A204.1 (cell line): ENCODE data around the gene MARCHF6.

Source experiments
- FAIRE-seq: peaks from 2 replicates; lab custom pipeline; 2012; peaks lifted over from hg19 to GRCh38; lab: Jason Lieb, UNC

MARCHF6 gene

DNA sequence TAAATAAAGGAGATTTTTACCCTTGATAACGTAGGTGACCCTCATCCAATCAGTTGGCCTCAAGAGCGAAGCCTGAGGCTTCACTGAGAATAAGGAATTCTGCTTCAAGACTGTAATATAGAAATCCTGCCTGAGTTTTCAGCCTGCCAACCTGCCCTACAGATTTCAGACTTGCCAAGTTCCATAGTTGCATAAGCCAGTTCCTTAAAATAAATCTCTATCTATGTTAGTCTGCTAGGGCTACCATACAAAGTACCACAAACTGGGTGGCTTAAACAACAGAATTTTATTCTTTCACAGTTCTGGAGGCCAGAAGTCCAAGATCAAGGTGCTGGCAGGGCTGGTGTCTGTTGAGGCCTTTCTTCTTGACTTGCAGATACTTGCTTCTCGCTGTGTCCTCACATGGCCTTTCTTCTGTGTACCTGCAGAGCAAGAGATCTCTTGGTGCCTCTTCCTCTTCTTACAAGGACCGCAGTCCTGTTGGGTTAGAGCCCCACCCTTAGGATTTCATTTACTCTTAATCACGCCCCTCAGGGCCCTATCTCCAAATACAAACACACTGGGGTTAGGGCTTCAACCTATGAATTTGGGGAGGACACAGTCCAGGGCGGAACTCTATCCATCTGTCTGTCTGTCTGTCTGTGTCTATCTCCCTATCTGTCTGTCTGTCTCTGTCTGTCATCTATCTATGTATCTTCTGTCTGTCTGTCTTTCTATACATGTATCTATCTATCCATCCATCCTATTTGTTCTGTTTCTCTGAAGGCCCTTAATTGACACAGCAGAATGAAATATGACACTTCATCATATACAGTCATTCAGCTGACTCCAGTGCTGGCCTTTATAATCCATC lies 28.8 kb upstream of the MARCHF6 start:
- no peak for FAIRE-seq

DNA sequence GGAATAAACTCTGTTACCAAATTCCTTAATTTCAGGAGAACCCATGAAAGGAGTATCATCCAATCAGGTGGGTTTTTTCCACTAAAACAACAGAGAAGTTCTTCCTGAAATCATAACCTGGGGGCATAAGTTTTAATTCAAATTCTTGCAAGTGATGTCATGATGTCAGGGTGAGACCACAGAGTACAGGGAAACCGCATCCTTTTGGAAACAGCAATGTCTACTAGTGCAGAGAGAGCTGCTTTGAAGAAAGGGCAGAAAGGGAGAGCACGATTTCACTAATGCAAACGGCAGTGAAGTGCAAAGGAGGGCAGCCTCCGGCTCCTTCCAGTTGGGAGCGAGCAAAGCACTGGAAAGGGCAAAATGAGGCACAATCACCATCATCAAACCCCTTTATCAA lies 25.2 kb upstream of the MARCHF6 start:
- no peak for FAIRE-seq

DNA sequence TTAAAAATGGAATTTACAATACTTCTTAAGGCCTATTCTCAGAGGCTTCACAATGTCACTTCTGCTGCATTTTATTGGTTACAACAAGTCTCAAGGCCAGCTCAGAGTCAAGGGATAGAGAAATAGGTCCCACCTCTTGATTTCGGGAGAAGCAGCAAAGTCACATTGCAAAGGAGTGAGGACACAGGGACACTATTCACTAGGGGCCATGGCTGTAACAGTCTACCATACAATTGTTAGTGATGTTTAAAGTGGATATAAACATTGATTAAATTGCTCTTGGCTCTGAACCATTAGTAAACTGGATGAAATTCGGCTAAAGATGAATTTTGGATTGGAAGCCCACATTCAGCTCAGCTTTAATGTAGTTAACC lies 24.1 kb upstream of the MARCHF6 start:
- no peak for FAIRE-seq

DNA sequence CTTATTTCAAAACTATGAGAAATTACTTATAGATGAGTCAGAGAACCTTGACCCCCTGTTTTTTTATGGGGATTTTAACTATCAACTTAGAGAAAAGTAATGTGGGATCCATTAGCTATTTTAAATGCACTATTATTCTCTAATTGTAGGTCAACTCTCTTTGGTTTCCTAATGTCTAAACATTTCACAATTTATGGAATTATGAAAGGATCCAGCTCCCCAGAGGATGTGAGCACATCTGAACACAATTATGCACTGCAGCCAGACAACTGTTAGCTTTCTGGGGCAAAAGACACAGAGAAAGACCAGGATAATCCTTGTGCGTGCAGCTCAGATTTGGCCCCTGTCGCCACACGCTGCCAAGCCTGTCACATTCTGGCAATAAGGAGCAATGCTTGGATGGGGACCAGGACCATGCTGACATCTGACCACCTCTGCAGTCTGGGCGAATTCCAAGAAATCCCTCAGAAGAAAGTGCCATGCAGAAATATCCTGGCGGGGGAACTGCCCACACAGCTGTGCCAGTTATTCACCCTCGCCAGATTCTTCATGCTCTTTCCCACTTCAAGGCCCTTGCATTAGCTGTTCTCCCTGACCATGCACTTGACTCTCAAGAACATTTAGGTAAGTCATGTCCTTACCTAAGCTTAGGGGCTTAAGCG lies 23.5 kb upstream of the MARCHF6 start:
- FAIRE-seq: no peak

DNA sequence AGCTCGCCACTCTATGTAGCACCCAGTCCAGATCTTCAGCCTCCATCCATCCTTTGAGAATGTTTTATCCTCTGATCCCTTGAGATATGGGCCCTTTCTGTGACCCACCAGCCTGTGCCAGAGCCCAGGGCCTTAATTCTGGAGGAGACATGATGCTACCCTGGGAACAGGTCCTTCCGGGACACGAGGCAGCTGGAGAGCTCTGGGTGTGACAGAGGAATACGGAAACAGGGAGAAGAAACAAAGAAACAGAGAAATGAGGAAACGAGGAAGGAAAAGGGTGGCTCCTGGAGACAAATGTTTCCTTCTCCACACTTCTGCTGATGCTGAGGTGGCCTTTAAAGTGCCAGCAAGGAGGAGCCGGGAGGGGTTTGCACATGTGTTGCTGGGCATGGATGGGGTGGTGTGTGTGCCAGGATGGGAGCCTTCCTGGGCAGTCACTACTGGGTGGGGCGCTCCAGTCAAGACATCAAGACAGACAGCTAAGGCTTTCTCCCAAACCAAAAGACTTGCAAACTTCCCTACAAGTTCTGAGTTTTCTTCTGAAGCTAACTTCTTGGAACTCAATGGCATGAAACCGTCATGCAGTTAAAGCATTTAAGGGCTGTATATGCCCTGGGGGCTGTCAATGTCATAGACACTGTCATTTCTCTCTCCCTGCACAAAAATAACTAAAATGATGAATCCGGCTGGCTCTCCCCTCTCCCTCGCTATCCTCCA lies 22.8 kb upstream of the MARCHF6 start:
- FAIRE-seq: no peak

DNA sequence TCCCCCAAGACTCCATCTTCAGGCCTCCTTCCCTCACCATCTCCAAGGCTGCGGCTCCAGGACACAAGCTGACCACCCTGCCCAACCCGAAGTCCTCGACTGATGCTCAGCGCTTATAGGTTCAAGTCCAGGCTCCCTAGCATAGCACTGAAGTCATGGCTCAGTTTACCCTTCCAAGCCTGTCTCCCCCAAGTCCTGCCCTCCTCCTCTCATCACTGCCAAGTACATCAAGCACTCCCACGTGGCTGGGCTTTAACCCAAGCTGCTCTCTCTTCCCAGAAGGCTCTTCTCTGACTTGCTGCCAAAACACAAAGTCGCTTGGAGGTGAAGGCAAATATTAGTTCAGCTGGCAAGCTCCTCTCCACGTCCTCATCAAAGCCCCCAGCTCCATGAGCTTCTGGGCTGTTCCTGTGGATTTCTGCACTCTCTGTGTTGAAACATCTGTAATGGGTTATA lies 22.1 kb upstream of the MARCHF6 start:
- no peak for FAIRE-seq

DNA sequence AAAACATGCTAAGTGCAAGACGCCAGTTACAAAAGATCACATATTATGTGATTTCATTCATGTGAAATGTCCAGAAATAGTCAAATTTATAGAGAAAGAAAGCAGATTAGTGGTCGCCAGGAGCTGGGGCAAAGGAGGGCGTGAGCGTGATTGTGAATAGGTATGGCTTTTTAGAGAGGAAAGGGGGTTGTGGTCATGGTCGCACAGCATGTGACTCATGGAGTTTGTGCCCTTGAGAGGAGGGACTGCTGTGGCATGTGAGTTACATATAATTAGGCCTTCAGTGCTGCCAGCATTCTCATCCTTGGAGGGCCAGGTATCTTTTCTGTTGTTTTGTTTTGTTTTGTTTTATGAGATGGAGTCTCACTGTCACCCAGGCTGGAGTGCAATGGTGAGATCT lies 21.2 kb upstream of the MARCHF6 start:
- FAIRE-seq: no peak

DNA sequence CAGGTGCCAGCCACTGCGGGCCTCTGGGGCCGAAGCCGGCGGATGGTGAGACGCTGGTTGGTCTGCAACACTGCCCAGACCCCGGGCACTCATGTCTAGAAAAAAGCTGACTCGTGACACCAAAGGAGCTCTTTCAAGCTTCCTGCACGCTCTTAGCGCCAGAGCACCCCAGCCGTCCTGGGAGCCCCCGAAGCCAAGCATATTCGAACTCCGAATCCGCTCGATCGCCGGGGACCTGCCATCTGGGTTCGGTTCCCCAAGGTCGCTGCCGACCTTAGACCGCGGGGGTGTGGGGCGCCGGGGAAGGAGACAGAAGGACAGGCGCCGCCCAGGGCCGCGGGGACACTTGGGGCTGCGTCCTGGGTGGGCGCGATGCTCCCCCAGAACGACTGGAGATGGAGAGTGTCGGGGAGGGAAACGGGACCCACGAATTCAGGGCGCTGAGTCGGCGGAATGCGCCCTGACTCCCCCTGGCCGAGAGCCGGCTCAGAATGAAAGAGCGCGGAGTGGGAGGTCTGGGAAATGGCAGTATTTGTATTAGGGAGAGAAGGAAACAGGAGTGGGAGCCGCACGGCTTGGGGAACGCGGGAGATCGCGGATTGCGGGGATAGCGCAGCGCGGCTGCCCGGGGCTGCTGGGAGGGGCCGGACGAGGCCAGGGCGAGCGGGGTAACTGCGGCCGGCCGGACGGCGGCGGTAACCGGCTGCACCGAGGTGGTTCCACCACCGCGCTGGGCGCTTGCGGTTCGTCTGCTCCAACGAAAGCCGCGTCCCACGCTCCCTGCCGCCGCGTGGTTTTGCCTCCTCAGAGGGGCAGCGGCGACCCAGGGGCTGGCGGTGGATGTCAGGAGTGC lies 20.1 kb upstream of the MARCHF6 start:
- FAIRE-seq: no peak

DNA sequence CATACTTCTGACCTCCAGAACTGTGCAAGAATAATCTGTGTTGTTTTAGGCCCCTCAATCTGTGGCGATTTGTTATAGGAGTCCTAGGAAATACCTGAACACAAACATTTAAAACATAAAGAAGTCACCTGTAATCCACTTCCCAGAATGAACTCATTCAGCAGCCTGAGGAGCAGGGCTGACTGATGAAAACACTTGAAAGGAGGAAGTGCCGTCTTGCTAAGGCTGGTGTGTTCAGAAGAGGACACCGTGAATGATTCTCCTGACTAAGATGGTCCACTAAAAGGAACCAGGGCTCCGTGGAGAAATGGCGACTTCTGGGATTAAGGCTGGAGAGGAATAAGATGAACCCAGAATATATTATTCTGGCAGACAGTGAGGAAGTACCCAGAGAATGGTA lies 18.7 kb upstream of the MARCHF6 start:
- FAIRE-seq: no peak

DNA sequence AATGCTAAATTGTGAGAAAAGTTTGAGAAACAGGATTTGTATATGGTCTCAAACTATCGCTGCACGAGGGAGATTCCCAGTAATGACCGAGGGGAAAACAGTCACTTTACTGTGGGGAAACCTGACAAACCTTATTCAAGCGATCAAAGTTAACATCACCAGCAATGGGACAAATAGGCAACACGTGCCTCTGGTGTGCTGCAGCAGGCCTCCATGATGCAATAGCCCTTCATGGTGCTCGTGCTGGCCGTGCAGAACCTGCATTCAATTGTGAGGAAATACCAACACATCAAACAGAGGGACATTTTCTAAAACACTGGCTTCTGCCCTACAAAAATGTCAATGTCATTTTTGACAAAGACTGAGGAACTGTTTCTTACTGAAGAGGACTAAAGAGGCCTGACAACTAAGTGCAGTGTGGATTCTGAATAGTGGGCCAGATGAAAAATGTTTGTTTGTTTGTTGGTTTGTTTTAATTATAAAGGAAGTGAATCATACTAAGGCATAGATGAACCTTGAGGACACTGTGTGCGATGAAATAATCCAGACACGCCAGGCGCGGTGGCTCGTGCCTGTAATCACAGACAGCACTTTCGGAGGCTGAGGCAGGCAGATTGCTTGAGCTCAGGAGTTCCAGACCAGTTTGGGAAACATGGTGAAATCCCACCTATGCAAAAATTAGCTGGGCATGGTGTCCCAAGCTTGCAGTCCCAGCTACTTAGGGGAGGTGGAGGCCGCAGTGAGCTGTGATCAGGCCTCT lies 17.6 kb upstream of the MARCHF6 start:
- FAIRE-seq: no peak

DNA sequence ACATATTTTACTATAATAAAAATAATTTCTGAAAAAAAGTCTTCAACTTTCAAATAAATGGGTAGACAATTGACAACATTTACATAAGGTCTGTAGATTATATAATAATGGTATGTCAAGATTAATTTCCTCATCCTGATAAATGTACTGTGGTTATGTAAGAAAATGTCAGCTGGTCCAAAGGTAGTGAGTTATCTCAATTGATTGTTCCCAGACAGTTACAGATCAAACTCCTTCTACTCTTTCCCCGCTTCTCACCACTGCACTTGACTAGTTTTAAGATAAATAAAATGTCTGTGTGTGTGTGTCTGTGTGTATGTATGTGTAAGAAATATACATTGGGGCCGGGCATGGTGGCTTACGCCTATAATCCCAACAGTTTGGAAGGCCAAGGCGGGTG lies 16.4 kb upstream of the MARCHF6 start:
- FAIRE-seq: no peak

DNA sequence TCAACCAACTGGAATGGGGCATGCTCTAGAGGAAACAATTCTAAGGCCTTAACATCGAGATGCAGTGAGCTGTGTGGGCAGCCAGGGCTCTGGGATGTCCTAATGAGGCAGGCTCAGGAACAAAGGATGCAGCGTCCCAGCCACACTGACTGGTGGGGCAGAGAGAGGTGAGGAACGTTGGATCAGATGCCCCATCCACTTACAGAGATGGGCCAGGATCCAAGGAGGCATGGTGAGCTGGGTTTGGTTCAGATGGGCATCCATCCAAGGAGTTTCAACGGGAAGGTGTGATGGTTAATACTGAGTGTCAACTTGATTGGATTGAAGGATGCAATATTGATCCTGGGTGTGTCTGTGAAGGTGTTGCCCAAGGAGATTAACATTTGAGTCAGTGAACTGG lies 15.5 kb upstream of the MARCHF6 start:
- no peak for FAIRE-seq

DNA sequence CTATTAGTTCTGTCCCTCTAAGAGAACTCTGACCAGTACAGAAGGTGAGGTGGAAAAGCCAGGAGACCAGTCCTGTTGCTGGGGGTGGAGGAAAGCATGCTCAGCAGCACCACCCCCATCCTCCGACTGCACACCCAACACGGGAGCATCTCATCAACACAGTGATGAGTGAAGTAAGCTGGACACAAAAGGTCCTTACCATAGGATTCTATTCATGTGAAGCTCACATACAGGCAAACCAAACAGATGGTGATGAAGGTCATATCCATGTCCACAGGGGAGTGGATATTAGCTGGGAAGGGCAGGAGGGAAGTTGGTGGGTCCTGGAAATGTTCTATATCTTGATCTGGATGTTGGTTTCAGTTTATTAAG lies 14.8 kb upstream of the MARCHF6 start:
- FAIRE-seq: no peak

DNA sequence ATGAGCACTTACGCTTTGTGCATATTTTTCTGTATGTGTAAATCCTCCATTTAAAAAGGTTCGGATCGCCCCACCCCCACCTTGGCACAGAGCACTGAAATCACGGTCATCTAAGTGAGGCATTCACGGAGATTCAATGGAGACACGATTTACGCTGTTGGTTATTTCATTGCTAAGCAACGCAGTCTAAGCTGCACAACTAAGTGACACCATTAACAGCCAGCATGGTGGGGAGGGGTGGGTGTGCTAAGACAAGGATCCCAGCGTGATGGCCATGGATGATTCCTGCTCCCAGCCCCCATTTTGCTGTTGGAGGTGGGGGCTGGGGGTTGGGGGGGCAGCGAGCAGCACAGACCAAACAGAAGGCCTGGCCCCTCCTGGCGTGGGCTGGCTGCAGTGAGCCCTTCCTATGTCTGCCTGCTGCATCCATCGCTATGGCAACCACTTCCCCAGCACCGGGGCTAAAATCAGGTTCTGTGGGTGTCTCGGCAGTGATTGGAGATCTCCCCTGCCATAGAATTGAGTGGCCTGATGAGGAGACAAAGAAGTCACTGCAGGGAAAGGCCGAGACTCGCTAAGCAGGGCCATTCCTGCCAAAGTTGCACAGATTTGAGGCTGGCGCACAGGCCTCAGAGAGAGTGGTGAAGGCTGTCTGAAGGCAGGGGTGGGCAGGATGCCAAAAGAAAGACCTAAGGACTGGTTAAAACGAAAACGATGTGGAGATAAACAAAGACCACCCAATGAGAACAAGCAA lies 14.3 kb upstream of the MARCHF6 start:
- FAIRE-seq: no peak

DNA sequence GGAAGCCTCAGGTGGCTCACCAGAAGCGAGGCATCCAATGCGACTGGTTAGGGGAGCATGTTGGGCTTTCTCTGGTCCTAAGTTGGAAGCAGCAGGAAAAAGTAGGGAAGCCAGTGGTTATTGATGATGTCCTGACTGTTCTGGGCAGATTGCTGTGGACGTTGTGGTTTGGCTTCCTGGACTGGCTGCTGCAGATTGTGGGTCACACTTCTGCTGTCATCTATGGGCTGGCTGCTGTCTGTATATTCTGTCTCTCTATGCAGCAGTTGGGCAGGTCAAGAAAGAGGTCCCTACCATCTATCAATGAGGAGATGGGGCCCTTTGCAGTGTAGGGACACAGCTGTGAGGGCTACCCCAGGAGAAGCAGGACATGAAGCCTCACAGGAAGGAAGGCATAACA lies 13.5 kb upstream of the MARCHF6 start:
- FAIRE-seq: no peak

DNA sequence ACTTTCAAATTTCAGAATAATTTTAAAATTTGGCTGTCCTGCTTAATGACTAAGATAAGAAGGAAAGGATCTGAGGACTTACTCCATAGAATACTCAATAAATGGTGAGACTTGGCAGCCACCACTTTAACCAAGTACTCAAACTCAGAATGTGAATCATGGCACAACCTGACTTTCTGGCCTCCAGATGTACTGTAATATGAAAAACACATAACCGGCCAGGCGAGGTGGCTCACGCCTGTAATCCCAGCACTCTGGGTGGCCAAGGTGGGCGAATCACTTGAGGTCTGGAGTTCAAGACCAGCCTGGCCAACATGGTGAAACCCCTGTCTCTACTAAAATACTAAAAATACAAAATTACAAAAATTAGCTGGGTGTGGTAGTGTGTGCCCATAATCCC lies 10.0 kb upstream of the MARCHF6 start:
- FAIRE-seq: no peak

DNA sequence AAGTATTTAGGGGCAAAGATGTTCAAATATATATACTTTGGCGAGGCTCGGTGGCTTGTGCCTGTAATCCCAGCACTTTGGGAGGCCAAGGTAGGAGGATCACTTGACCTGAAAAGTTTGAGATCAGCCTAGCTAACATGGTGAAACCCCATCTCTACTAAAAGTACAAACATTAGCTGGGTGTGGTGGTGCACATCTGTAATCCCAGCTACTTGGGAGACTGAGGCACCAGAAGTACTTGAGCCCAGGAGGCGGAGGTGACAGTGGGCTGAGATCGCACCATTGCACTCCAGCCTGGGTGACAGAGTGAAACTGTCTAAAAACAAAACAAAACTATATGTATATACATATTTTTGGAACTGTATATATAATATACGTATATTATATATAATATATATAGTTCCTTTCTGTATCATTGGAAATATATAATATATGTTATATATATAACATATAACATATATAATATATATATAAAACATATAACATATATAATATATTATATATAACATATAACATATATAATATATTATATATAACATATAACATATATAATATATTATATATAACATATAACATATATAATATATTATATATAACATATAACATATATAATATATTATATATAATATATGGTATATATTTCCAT lies 8.9 kb upstream of the MARCHF6 start:
- peak; percentile 98 for FAIRE-seq

DNA sequence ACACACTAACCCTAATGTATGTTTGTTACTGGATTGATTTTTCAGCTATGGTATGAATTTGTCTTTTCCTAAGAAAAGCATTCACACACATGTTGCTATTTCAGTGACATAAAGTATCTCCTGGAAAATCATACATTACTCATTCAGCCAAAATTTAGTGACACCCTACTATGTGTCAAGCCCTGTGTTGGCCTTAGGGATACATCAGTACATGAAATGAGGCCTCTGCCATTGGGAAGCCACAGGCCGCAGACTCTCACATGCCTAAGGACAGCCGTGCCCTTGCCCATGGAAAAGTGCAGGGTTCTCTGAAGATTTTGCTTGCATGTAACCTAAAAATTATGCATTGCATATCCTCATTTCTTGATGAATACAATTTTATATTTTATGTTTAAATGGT lies 5.2 kb upstream of the MARCHF6 start:
- FAIRE-seq: no peak

DNA sequence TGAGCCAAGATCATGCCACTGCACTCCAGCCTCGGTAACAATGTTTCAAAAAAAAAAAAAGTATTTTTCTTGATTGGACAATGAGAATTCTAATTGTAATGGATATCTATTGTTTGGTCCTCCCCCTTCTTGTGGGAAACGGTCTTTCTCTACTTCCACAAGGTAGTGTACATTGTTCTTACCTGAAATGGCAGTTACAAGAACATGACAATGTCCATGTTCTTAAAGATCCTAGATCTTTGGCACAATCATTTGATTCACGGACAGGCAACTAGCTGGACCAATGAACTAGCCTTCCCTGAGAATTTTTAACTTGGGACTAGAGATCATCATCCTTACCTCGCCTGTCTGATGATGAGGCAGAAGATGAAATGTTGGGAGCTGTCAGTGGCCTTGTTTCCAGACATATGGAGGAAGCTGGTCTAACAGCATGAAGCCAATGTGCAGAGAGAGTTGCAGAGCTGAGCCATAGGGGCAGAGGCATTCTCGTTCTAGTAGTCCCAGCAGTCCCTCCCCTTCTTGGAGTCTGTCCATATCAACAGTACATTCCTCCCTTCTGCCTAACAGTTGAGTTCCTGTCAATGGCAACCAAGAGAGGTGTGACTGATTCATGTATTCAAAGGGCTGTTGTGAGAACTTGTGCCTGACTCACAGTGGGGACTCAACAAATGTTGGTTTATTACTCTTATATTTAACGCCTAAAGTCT lies 2.1 kb upstream of the MARCHF6 start:
- FAIRE-seq: no peak

DNA sequence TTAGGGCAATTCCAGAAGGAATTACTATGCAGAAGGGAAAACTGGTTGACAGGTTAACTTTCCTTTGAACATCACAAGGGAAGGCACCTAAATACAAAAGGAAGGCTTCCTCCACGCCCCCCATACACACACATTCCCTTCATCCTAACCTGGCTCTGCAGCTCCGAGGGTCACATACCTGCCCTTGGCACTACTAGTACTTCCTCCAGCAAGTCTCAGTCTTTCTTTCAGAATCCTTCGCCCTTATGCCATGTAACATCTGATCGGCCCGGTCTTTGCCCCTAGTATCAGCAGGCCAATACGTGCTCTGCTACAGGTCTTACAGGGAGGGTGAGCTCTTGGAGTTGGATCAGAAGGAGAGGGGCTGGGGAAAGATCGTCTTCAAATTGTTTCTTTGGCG lies 1.6 kb upstream of the MARCHF6 start:
- no peak for FAIRE-seq
